Stimulated activated CD8-positive, alpha-beta memory T cell treated with anti-CD3 and anti-CD28 coated beads, Interleukin-7, amount 100 ng/mL, for 4 hours (primary cell): ENCODE measurements around the gene TRPV2.
A peak's percentile ranks its signal among the peaks of the same experiment; 100 is the strongest.

Experiments used
- DNase-seq, 2 donors: peaks; one replicate each; pipeline ENCODE4 v3.0.0-alpha.2; 2020; ENCODE audit warnings: low read depth in 2 of 2

TRPV2 gene

DNA sequence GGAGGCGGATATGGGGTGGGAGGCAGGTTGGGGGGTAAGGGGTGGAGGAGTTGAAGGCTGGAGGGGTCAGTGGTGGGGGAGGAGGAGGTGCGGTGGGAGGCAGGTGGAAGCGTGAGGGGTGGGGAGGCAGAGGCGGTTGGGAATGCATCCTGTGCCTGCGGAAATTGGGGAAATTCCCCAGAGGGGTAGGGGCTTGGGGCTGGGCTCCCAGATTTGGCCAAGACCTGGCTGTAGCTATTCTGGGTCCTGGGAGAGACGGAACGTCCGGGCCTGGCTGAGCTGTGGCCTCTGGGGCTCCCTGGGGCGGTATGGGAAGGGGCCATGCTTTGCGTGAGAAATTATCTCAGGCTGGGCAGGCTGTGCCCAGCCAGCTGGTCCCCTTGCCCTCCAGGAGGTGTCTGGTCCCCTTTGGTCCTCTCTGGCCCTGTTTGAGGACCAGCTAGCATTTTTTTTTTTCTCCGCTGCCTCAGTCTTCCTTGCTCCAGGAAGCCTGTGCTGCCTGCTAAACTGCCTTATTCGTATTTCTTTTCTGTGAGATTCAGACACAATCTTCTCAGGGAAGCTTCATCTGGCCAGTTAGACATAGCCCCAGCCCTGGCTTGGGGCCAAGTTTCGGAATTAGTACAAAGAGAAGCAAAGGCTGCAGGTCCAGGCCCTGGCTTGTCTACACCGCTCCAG is 7.3 kb upstream of the TRPV2 start:
- DNase-seq: no peak

GRCh38 chr17:16417399-16417798 is 2.0 kb downstream of the TRPV2 start:
- no peak for DNase-seq

- DNase-seq: no peak
These were observed 2.7 kb downstream of the TRPV2 start for GRCh38 chr17:16417896-16418684.

- no peak for DNase-seq
These were observed 3.3 kb downstream of the TRPV2 start for GRCh38 chr17:16418685-16419068.

GRCh38 chr17:16419074-16419928 is 3.9 kb downstream of the TRPV2 start:
- DNase-seq: peak; percentile 54 to 73

DNA sequence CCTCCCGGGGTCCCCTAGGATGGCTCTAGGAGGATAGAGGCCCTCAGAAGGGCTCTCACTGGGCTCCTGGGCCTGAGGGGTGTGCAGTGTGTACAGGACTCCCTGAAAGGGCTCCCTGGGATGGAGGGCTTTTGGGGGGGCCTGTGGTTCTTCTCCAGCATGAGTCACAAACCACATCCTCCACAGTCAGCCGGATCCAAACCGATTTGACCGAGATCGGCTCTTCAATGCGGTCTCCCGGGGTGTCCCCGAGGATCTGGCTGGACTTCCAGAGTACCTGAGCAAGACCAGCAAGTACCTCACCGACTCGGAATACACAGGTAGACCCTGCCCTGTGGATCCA is 4.5 kb downstream of the TRPV2 start:
- DNase-seq: peak; percentile 39 to 43

- DNase-seq: no peak
These were observed 7.0 kb downstream of the TRPV2 start for GRCh38 chr17:16422416-16422815.

GRCh38 chr17:16423226-16423872 is 8.0 kb downstream of the TRPV2 start:
- no peak for DNase-seq

- DNase-seq: no peak
These were observed 9.8 kb downstream of the TRPV2 start for GRCh38 chr17:16425202-16425601.

DNA sequence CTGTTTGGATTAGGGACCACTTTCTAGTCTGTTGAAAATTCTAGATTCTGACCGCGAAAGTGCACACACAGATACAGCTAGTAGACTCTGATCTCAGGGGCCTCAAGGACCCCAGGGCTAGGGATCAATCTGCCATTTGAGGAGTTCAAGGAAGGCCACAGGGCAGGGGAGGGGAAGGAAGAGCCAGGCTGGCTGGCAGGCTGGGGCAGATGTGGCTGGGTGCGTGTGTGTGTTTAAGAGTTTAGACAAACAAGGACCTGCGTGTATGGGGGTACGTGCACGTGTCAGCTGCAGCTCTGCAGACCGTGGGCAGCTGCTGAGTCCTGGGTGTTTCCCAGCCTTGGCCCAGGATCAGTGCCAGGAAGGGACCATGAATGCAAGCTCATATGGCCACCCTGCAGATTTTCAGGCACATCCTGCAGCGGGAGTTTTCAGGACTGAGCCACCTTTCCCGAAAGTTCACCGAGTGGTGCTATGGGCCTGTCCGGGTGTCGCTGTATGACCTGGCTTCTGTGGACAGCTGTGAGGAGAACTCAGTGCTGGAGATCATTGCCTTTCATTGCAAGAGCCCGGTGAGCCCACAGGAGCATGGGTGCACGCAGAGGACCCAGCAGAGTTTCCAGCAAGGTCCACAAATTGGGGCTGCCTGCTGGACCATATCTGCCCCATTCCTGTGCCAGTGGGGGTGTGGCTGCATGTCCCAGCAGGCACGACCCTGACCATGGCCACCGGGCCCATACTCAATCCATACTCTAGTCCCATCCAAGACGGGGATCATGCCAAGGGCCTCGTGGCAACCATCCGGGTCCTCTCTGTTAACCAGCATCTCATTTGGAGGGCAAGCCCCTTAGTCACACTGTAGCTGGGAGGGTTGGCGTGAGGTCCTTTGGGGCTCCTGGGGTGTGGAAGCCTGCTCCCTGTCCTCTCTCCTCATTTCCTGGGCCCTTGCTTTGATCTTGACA is 10.6 kb downstream of the TRPV2 start:
- no peak for DNase-seq

DNA sequence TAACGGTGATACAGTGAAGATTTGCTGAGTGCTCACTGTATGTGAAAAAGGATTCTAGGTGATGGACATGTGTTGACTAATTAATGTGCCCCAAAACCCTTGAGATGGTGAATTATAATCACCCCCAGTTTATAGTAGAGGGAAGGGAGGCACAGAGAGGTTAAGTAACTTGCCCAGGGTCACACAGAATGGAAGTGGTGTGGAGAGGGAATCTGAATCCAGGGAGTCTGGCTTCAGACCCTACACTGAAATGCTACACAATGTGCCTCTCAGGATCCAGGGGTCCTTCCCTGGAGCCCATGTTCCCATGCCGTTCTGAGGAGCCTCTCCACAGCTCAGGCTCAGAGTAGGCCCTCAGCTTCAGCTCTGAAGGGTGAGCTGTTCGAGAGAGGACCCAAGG is 11.6 kb downstream of the TRPV2 start:
- DNase-seq: no peak

DNA sequence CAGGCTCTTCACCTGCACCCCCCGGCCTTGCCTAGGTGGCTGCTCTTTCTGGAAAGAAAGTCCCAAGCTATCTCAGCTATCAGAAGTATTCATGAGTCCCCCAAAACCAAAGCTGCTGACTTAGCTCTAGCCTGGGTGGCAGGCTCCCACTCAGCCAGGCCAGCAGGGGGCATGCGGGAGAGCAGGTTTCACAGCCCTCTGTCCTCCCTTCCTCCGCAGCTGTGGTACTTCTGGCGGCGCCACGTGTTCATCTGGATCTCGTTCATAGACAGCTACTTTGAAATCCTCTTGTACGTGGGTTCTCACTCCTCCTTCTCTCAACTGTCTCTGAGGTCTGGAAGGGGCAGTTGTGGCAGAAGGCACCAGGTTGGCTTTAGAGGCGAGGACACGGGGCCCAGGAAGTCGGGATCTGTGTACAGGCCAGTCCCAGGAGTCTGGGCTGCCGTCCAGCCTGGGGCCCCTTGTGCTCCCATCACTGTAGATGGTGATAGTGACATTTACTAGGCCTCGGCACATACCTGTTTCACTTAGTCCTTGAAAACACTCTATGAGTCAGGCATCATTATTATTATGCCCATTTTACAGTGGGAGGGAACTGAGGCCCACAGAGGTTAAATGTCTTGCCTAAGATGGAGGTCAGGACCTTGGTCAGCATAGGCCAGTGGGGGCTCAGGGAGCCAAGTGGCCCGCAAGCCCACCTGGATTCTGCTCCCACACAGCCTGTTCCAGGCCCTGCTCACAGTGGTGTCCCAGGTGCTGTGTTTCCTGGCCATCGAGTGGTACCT is 12.9 kb downstream of the TRPV2 start:
- no peak for DNase-seq

GRCh38 chr17:16429083-16429482 is 13.7 kb downstream of the TRPV2 start:
- no peak for DNase-seq

- no peak for DNase-seq
These were observed 15.3 kb downstream of the TRPV2 start for GRCh38 chr17:16430650-16431049.

- no peak for DNase-seq
These were observed 16.6 kb downstream of the TRPV2 start for GRCh38 chr17:16432017-16432416.

- no peak for DNase-seq
These were observed 18.1 kb downstream of the TRPV2 start for GRCh38 chr17:16433514-16433913.

DNA sequence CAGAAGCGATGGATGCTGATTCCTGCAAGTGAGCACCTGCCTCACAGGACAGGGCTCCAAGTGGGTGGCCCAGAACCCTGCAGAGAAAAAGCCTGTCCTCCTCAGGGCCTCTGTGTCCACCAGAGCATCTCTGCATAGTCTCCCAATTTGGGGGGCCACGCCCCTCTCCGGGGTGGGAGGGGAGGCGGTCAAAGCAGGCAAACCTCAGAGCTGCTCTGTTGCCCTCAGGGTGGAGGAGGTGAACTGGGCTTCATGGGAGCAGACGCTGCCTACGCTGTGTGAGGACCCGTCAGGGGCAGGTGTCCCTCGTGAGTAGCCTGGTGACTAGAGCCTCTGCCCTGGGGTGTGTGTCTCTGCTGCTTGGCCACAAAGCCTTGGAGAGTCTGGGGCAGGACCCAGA is 19.3 kb downstream of the TRPV2 start:
- DNase-seq: no peak

DNA sequence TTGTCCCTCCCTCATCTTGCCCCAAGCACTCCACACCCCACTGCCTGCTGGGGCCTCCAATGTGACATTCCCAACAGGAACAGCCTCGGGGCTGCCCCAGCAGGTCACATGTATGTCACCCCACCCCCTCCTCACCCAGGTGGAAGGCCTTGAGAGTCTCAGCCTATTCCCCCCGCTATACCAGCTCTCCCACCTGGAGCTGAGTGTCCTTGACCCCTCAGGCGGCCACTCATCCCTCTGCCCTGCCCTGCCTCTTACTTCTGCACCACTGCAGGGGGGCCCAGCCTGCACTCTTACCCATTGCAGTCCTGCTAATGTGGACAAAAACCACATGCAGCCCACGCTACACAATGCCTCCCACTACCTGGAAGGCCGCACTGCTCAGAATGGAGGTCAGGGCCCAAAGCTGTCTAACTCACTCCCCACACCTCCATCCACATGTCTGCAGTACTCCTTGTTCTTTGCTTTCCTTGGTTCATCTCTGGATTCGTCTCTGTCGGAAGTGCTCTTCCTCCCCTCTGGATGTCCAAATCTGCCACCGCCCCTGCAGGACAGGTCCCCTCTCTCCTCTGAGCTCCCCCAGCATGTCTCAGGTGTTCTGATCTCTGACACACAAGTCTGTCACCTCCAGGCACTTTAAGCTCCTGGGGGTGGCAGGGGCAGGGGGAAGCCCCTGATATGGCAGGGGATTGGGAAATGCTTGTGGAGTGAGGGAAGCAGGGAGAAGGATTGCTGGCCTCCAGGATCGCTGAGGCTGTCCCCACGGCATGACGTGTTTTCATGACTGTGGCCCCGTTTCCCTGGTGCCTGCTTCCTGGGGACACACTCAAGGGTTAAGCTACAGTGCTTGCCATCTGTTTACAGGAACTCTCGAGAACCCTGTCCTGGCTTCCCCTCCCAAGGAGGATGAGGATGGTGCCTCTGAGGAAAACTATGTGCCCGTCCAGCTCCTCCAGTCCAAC is 20.8 kb downstream of the TRPV2 start:
- no peak for DNase-seq

- DNase-seq: no peak
These were observed 21.7 kb downstream of the TRPV2 start for GRCh38 chr17:16437083-16437482.
